GM23248 (cell line): ENCODE results near the gene SYT13. TPM values are rescaled to one million over a fixed set of nuclear protein-coding genes. Genes with fewer than 3 reads are reported as not detected.

Experiments
- DNase-seq: peaks from one replicate; pipeline ENCODE4 v3.0.0-alpha.2; 2015
- H2AFZ ChIP-seq: fragments of 200-600 bp; sonication (generic); 2 replicates; pipeline ENCODE4 v1.6.1; 2016; ENCODE audit warnings: antibody characterized with exemption
- H3F3A ChIP-seq: fragments of 200-600 bp; sonication (generic); 2 replicates; pipeline ENCODE4 v1.6.1; 2016; ENCODE audit warnings: mild to moderate bottlenecking, antibody characterized with exemption, mixed run types; ENCODE audit not compliant: insufficient read depth
- H3K27ac ChIP-seq: fragments of 200-600 bp; sonication (generic); 2 replicates; pipeline ENCODE4 v1.5.1; 2016; ENCODE audit warnings: mild to moderate bottlenecking
- H3K27me3 ChIP-seq: fragments of 200-600 bp; sonication (generic); replicated peaks from 2 replicates; pipeline ENCODE4 v1.6.1; 2016; ENCODE audit warnings: mild to moderate bottlenecking; ENCODE audit not compliant: insufficient read depth
- H3K36me3 ChIP-seq: fragments of 200-600 bp; sonication (generic); 2 replicates; pipeline ENCODE4 v1.6.1; 2016; ENCODE audit warnings: low read depth, mild to moderate bottlenecking
- H3K4me1 ChIP-seq: fragments of 200-600 bp; sonication (generic); 2 replicates; pipeline ENCODE4 v1.6.1; 2016; ENCODE audit warnings: mild to moderate bottlenecking; ENCODE audit not compliant: insufficient read depth
- H3K4me2 ChIP-seq: fragments of 200-600 bp; sonication (generic); one replicate; pipeline ENCODE4 v1.6.1; 2016; ENCODE audit warnings: mild to moderate bottlenecking; ENCODE audit not compliant: unreplicated experiment
- H3K4me3 ChIP-seq: fragments of 200-600 bp; sonication (generic); 2 replicates; pipeline ENCODE4 v1.5.1; 2016; ENCODE audit warnings: mild to moderate bottlenecking
- H3K79me2 ChIP-seq: fragments of 200-600 bp; sonication (generic); 2 replicates; pipeline ENCODE4 v1.6.1; 2016; ENCODE audit warnings: mild to moderate bottlenecking; ENCODE audit not compliant: insufficient read depth
- H3K9ac ChIP-seq: fragments of 200-600 bp; sonication (generic); 2 replicates; pipeline ENCODE4 v1.6.1; 2016; ENCODE audit warnings: mild to moderate bottlenecking
- H3K9me2 ChIP-seq: fragments of 200-600 bp; sonication (generic); 2 replicates; pipeline ENCODE4 v1.6.1; 2016; ENCODE audit warnings: mixed run types, mild to moderate bottlenecking, moderate library complexity; ENCODE audit not compliant: insufficient read depth
- H3K9me3 ChIP-seq: fragments of 200-600 bp; sonication (generic); one replicate; pipeline ENCODE4 v1.6.1; 2017; ENCODE audit warnings: low read depth
- H4K20me1 ChIP-seq: fragments of 200-600 bp; sonication (generic); 2 replicates; pipeline ENCODE4 v1.6.0; 2016; ENCODE audit not compliant: insufficient read depth
- EZH2 ChIP-seq: fragments of 200-600 bp; sonication (generic); IDR thresholded peaks from 2 replicates; pipeline ENCODE4 v1.6.1; 2018; ENCODE audit warnings: antibody characterized with exemption, mild to moderate bottlenecking; ENCODE audit not compliant: insufficient read depth, poor library complexity, severe bottlenecking
- EZH2phosphoT487 ChIP-seq: fragments of 200-600 bp; sonication (generic); IDR thresholded peaks from 2 replicates; pipeline ENCODE4 v1.6.1; 2018; ENCODE audit warnings: antibody characterized with exemption, moderate library complexity, mild to moderate bottlenecking, low read depth; ENCODE audit not compliant: insufficient read depth
- WGBS, 2 experiments: methylation state at CpG; one replicate each; pipeline ENCODE4 v1.1.6; 2015 to 2017; ENCODE audit warnings: low lambda C conversion rate in 2 of 2, low coverage in 1 of 2; ENCODE audit errors: missing lambda C conversion rate in 2 of 2; 5-methylcytosine and 5-hydroxymethylcytosine counted together
- in situ Hi-C: fragments of 300-500 bp; cut with MboI; formaldehyde crosslinking; loops from 2 replicates; pipeline ENCODE4 v1.15.0; 2020
- polyA plus RNA-seq: library from polyadenylated mRNA; unstranded; fragments of >200 nt; fragmentation: Nextera tagmentation; extraction: Ambion mirVana; gene quantifications from 2 replicates; pipeline ENCODE4 v1.2.1, GENCODE V29; 2016
- total RNA-seq: library from RNA; depleted of rRNA; stranded (reverse); fragments of >200 nt; shearing (Covaris generic); gene quantifications from 2 replicates; pipeline ENCODE4 v1.2.3, GENCODE V29; 2014

SYT13 gene
- total and polyA plus RNA-seq, 2 experiments from 2014 or later, result not detected

- no peak for DNase-seq
- H3K9me3 ChIP-seq, result no peaks in the 10 kb centered on the region
- no peak overlapping the region for H2AFZ ChIP-seq
- no peaks in the 10 kb centered on the region for H3K9me2 ChIP-seq
- H4K20me1 ChIP-seq, result no peaks in the 10 kb centered on the region
- H3K36me3 ChIP-seq, result no peaks in the 10 kb centered on the region
- no peaks in the 10 kb centered on the region for H3K79me2 ChIP-seq
- no peaks in the 10 kb centered on the region for H3F3A ChIP-seq
- H3K4me2 ChIP-seq, result no peak overlapping the region
- in situ Hi-C loops, result no loop called here
- peaks cover 33% of the 10 kb centered on the region for H3K27me3 ChIP-seq
- no peaks in the 10 kb centered on the region for H3K4me1 ChIP-seq
- no peak for TF ChIP-seq EZH2
- TF ChIP-seq EZH2phosphoT487, result no peak
- WGBS, 2 experiments, result 27 to 36% methylated on average over 4 to 5 of the region's 5 CpGs
- no peak overlapping the region for H3K4me3 ChIP-seq
- H3K9ac ChIP-seq, result no peak overlapping the region
- no peak overlapping the region for H3K27ac ChIP-seq
Measured at GRCh38 chr11:45305874-45306623, 19.9 kb upstream of the SYT13 start.

- no peaks in the 10 kb centered on the region for H4K20me1 ChIP-seq
- H3F3A ChIP-seq, result no peaks in the 10 kb centered on the region
- no peak overlapping the region for H2AFZ ChIP-seq
- 46 to 47% methylated on average over 4 of the region's 4 CpGs for WGBS, 2 experiments
- no peaks in the 10 kb centered on the region for H3K79me2 ChIP-seq
- H3K4me1 ChIP-seq, result no peaks in the 10 kb centered on the region
- H3K9me2 ChIP-seq, result no peaks in the 10 kb centered on the region
- no peaks in the 10 kb centered on the region for H3K9me3 ChIP-seq
- no peak for DNase-seq
- no peak overlapping the region for H3K4me3 ChIP-seq
- H3K9ac ChIP-seq, result no peak overlapping the region
- H3K4me2 ChIP-seq, result no peak overlapping the region
- TF ChIP-seq EZH2, result no peak
- no peak for TF ChIP-seq EZH2phosphoT487
- H3K27me3 ChIP-seq, result peaks cover 29% of the 10 kb centered on the region
- in situ Hi-C loops, result no loop called here
- H3K36me3 ChIP-seq, result no peaks in the 10 kb centered on the region
- H3K27ac ChIP-seq, result no peak overlapping the region
Measured at GRCh38 chr11:45304992-45305335, 18.8 kb upstream of the SYT13 start.

DNA sequence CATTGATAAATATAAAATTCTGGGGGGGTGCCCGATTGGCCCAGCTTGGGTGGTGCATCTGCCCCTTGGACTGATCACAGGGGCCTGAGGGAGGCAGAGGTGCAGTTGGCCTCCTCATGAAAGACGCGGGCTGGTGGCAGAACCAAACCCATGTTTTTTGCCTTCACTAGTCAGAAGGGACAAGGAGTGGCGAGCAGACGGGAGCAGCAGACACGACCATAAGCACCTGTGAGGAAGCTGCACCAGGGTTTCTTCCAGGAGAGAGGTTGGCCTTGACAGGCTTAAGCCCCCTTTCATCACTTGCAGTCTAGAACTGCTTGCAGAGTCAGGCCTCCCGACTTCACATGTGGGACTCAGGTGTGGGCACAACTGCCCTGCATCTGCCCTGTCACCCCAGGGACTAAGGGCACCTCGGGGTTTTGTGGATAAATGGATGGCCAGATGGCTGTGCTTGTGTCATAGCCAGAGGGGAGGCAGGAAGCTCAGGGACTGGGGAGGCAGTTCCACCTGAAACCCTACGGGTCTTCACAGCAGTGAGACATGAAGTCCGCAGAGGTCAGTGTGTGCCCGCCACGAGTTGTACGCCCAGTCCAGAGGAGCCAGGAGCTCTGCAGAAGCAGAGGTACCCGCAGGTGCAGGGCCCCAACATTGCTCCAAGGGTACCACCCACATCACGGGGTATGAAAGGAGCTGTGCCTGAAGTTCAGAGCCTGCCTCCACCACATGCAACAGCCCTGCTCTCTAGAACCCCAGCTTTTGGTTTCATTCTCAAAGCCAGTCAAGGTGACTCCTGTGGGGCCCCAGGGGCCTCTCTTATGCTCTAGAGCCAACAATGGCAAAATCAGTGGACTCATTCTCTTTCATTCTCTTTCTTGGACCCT, 18.2 kb upstream of the SYT13 start:
- Histone ChIP-seq H2AFZ (no peak overlapping the region), H3K9me3 (no peaks in the 10 kb centered on the region), H4K20me1 (no peaks in the 10 kb centered on the region), H3K27ac (no peak overlapping the region), H3K4me3 (no peak overlapping the region), H3K27me3 (peaks cover 33% of the 10 kb centered on the region), H3K9ac (no peak overlapping the region), H3F3A (no peaks in the 10 kb centered on the region), H3K4me1 (no peaks in the 10 kb centered on the region), H3K36me3 (no peaks in the 10 kb centered on the region), H3K4me2 (no peak overlapping the region), H3K9me2 (no peaks in the 10 kb centered on the region), H3K79me2 (no peaks in the 10 kb centered on the region)
- no peak for DNase-seq
- in situ Hi-C loops, result no loop called here
- WGBS, 2 experiments, result 54 to 56% methylated on average over 15 of the region's 15 CpGs
- TF ChIP-seq EZH2phosphoT487, result no peak
- TF ChIP-seq EZH2, result no peak

DNA sequence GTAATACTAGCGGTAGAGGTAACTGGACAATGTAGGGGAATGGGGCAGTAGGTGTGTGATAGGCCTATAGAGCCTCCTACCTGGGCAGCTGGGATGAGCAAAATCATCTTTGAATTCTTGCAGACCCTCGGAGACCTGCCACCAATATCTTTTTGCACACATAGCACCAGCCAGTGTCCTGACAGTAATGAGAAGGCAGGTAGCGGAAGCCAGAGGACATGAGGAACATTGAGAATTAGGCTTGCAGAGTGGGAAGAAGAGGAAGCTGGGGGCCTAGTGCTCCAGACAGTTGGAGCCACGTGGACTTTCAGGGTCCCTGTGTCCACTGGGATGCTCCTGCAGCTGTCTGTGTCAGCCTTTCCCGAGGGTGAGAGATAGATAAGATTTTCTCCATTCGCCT, 17.2 kb upstream of the SYT13 start:
- 48% methylated on average over 6 of the region's 6 CpGs for WGBS, 2 experiments
- Histone ChIP-seq H3K9me2 (no peaks in the 10 kb centered on the region), H3K9me3 (no peaks in the 10 kb centered on the region), H3K4me2 (no peak overlapping the region), H3K79me2 (no peaks in the 10 kb centered on the region), H3K27ac (no peak overlapping the region), H3K36me3 (no peaks in the 10 kb centered on the region), H3K4me1 (no peaks in the 10 kb centered on the region), H3K4me3 (no peak overlapping the region), H4K20me1 (no peaks in the 10 kb centered on the region), H3K27me3 (peaks cover 31% of the 10 kb centered on the region), H3K9ac (no peak overlapping the region), H2AFZ (no peak overlapping the region), H3F3A (no peaks in the 10 kb centered on the region)
- in situ Hi-C loops, result no loop called here
- TF ChIP-seq EZH2phosphoT487 (no peak), EZH2 (no peak)
- no peak for DNase-seq
